ENCODE data around the gene VSTM1.

GRCh38 chr19:54069470-54069869, 5.8 kb upstream of the VSTM1 start:
- TF ChIP-seq CTCF (IDR thresholded peaks at IDR 0.05) (no peak), POLR2A (IDR thresholded peaks at IDR 0.05) (no peak)

All from esophagus squamous epithelium (tissue), 4 donors.